Subcutaneous adipose tissue (tissue), 4 donors: ENCODE measurements around the gene R3HDM2. TPM values are rescaled to one million over a fixed set of nuclear protein-coding genes. Genes with fewer than 3 reads are reported as not detected.

ENCODE experiments used
- CTCF ChIP-seq: fragments of 450-650 bp; IDR thresholded peaks from one replicate; pipeline ENCODE4 v1.5.1; 2016; ENCODE audit warnings: low read depth, mild to moderate bottlenecking, control low read depth, antibody characterized with exemption, moderate library complexity
- total RNA-seq, 4 donors: library from RNA; depleted of rRNA; stranded (reverse); fragments of >200 nt; gene quantifications; one replicate each; pipeline ENCODE4 v1.1.0, GENCODE V29; 2016

Gene R3HDM2
- total RNA-seq, 4 donors from 2014 or later, result 48.2 to 51.2 (median 48.7) TPM

- TF ChIP-seq CTCF, result no peak
Measured at GRCh38 chr12:57216014-57216911, 214.6 kb downstream of the R3HDM2 start, which contains the start of gene NXPH4. TSS of gene NXPH4 (plus strand) at chr12:57216794. CDS start at chr12:57216970, 176 bp downstream.

- no peak for TF ChIP-seq CTCF
Measured at GRCh38 chr12:57215668-57216013, 215.2 kb downstream of the R3HDM2 start.

- TF ChIP-seq CTCF, result no peak
Measured at GRCh38 chr12:57215065-57215464, 215.8 kb downstream of the R3HDM2 start.

- TF ChIP-seq CTCF, result no peak
Measured at GRCh38 chr12:57214398-57214781, 216.5 kb downstream of the R3HDM2 start.

- no peak for TF ChIP-seq CTCF
Measured at GRCh38 chr12:57213763-57214397, 217.0 kb downstream of the R3HDM2 start.

GRCh38 chr12:57213058-57213715, 217.7 kb downstream of the R3HDM2 start:
- TF ChIP-seq CTCF, result no peak

- TF ChIP-seq CTCF, result no peak
Measured at GRCh38 chr12:57212701-57213057, 218.2 kb downstream of the R3HDM2 start.
